Endometrium (tissue), 2 donors: Measurements from ENCODE around the gene HBA1.
"Not testable (repeated sequence)": the region's sequence is repeated elsewhere in the genome, so short reads cannot be mapped to it uniquely, and the experiment has no call there.

Experiments
- FAIRE-seq: peaks from 2 replicates; lab custom pipeline; 2012; peaks lifted over from hg19 to GRCh38; lab: Jason Lieb, UNC
- donor health status: control.
- donor health status: control.

HBA1 gene

GRCh38 chr16:176006-176405 is 474 bp upstream of the HBA1 start:
- not testable (repeated sequence) for FAIRE-seq

- FAIRE-seq = no peak
Observed at GRCh38 chr16:177394-177822, 928 bp downstream of the HBA1 start.

- no peak for FAIRE-seq
Observed at GRCh38 chr16:177981-178667, 1.6 kb downstream of the HBA1 start.

GRCh38 chr16:178668-179015 is 2.2 kb downstream of the HBA1 start:
- FAIRE-seq = no peak

DNA sequence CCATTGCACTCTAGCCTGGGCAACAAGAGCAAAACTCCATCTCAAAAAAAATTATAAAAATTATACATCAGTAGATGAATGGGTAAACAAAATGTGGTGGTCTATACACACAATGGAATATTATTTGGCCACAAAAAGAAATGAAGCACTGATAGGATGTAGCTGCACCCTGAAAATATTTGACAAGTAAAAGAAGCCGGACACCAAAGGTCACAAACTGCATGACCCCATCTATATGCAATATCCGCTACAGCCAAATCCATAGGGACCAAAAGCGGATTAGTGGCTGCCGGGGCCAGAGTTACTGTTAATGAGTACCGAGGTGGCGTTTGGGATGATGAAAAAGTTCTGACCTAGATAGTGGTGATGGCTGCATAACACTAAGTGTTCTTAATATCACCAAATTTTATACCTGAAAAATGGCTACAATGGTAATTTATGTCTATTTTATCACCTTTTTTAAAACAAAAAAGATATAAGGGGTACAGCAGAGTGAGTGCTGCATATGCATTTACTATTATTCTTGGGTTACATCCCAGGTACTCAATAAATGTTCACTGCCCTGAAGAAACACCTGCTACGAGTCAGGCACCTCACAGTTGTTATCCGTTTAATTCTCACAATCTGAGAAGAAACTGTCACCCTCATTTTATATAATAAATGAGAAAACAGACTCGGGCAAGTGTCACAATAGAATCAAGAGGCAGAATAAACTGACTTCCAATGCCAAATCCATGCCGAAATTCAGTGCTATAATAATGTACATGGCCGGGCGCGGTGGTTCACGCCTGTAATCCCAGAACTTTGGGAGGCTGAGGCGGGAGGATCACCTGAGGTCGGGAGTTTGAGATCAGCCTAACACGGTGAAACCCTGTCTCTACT is 3.0 kb downstream of the HBA1 start:
- FAIRE-seq = no peak

DNA sequence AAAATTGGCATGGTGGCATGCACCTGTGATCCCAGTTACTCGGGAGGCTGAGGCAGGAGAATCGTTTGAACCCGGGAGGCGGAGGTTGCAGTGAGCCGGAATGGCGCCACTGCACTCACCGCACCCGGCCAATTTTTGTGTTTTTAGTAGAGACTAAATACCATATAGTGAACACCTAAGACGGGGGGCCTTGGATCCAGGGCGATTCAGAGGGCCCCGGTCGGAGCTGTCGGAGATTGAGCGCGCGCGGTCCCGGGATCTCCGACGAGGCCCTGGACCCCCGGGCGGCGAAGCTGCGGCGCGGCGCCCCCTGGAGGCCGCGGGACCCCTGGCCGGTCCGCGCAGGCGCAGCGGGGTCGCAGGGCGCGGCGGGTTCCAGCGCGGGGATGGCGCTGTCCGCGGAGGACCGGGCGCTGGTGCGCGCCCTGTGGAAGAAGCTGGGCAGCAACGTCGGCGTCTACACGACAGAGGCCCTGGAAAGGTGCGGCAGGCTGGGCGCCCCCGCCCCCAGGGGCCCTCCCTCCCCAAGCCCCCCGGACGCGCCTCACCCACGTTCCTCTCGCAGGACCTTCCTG is 3.7 kb downstream of the HBA1 start, which contains the start of gene HBQ1:
TSS of gene HBQ1 (plus strand) at position 359 of the 575 bp plus-strand sequence. CDS start at position 387, 28 bp downstream.
- FAIRE-seq = no peak

GRCh38 chr16:180681-181564 is 4.4 kb downstream of the HBA1 start:
- FAIRE-seq = no peak

GRCh38 chr16:181565-182021 is 5.1 kb downstream of the HBA1 start:
- FAIRE-seq = no peak

GRCh38 chr16:183005-183404 is 6.5 kb downstream of the HBA1 start:
- FAIRE-seq = no peak

- FAIRE-seq = no peak
Observed at GRCh38 chr16:185213-185612, 8.7 kb downstream of the HBA1 start.

GRCh38 chr16:185691-186090 is 9.2 kb downstream of the HBA1 start:
- FAIRE-seq = no peak

DNA sequence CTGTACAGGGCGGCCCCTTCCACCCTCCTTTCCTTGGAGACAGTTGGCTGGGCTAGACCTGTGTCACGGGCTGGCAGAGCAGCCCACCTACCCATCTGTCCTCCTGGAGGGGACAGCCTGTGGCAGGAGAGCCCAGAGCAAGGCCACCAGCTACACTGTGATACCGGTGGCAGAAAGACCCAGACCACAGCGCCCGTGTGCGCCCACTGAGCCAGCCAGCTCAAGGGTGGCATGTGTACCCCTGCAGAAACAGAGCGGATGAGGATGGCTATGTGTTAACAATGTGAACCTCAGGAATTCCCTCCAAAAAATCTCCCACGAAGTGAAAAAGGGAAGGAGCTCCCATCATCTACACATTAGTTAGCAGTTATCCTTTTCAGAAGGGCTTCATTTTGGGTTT is 10.8 kb downstream of the HBA1 start:
- FAIRE-seq = no peak

DNA sequence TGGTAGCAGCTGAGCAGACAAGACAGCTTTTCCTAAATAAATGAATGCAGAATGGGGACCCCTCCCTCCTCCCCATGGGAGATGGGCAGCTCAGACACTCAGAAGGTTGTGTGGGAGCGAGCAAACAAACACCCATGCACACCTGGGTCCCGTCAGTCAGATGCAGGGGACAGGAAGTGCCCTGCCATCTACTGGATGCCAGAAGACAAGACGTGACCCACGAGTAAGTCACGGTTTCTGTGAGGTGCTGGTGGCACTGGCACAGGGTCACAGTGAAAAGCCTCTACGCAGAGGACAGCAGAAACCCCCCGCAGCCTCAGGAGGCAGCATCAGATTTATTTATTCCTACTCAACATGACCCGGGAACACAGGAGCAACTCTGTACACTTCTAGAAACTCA is 12.2 kb downstream of the HBA1 start:
- FAIRE-seq = no peak

GRCh38 chr16:189604-190186 is 13.2 kb downstream of the HBA1 start:
- FAIRE-seq = no peak

GRCh38 chr16:191831-192230 is 15.4 kb downstream of the HBA1 start:
- no peak for FAIRE-seq

DNA sequence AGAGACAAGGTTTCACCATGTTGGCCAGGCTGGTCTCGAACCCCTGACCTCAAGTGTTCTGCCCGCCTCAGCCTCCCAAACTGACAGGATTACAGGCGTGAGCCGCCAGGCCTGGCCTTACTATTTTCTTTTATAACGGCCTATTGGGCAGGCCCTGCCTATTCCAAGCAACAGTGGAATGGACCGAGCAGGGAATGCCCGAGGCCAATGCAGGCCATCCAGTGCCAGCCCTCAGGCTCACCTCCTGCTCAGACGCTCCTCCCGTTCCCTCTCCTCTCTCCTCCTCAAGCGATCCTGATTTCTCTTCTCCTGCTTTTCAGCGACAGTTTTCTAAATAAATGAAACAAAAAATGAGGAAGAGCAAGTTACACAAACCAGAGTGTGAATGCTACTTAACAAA is 16.2 kb downstream of the HBA1 start:
- FAIRE-seq = no peak

DNA sequence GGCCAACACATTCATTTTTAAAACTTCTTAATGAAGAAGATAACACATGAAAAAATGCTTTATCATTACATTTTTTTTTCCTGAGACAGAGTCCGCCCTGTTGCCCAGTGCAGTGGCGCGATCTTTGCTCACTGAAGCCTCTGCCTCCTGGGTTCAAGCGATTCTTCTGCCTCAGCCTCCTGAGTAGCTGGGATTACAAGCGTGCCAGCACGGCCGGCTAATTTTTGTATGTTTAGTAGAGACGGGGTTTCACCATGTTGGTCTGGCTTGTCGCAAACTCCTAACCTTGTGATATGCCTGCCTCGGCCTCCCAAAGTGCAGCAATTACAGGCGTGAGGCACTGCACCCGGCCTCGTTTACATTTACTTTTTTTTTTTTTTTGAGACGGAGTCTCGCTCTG is 17.0 kb downstream of the HBA1 start:
- no peak for FAIRE-seq

DNA sequence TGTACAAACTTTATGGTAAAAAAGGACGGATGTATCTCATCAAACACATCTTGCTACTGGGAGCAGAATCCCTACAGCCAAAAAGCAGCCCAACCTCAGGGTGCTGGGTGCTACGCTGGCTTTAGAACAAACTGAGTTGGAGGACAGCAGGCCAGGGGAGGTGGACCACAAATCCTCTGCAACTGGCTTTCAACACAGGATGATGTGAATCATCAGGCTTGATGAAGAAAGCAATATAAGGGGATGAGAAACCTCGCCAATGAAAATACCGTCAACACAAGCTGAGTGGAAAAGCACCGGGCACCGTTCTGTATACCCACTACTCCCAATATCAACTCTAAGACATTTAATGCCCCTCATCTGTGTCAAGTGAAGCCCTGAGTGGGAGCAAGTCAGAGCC is 18.0 kb downstream of the HBA1 start:
- FAIRE-seq = no peak

DNA sequence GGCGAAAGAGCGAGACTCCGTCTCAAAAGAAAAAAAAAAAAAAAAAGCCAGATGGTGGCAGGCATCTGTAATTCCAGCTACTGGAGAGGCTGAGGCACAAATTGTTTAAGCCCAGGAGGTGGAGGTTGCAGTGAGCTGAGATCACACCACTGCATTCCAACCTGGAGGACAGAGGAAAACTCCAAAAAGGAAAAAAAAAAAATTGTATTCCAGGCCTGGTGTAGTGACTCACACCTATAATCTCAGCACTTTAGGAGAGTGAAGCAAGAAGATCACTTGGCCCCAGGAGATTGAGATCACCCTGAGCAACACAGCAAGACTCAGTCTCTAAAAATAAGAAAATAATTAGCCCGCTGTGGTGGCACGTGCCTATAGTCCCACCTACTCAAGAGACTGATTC is 23.9 kb downstream of the HBA1 start:
- FAIRE-seq = no peak

DNA sequence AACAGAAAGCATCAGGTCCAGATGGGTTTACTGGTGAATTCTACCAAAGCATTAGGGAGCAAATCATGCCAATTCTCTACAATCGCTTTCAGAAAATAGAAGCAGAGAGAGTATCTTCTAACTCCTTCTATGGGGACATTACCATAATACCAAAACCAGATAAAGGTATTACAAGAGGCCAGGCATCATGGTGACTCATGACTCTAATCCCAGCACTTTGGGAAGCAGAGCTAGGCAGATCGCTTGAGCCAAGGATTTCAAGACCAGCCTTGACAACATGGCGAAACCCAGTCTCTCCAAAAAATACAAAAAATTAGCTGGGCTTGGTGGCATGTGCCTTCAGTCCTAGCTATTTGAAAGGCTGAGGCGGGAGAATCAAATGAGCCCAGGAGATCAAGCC is 26.8 kb downstream of the HBA1 start:
- FAIRE-seq = no peak

DNA sequence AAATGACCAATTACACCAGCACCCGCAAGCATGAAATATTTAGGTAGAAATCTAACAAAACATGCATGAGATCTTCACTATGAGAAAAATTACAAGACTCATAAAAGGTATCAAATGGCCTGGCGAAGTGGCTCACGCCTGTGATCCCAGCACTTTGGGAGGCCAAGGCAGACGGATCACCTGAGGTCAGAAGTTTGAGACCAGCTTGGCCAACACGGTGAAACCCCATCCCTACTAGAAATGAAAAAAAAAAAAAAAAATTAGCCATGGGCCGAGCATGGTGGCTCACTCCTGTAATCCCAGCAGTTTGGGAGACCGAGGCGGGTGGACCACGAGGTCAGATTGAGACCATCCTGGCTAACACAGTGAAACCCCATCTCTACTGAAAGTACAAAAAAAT is 27.6 kb downstream of the HBA1 start:
- FAIRE-seq = not testable (repeated sequence)

GRCh38 chr16:209359-209758 is 32.9 kb downstream of the HBA1 start:
- FAIRE-seq = not testable (repeated sequence)
